K562 (cell line): ENCODE results near the gene EFNB3. TPM values are rescaled to one million over a fixed set of nuclear protein-coding genes. Genes with fewer than 3 reads are reported as not detected.

ENCODE experiments used
- BACH1 ChIP-seq: fragments of 200-800 bp; sonication (Bioruptor generic); IDR thresholded peaks from 2 replicates; pipeline ENCODE4 v1.6.1; 2016; ENCODE audit warnings: missing genetic modification characterization, missing compliant biosample characterization
- EP400 ChIP-seq: fragments of 450-650 bp; IDR thresholded peaks from 2 replicates; pipeline ENCODE4 v1.6.1; 2017; ENCODE audit warnings: antibody characterized with exemption, mild to moderate bottlenecking, moderate library complexity
- FOXO4 ChIP-seq: fragments of 450-650 bp; formaldehyde crosslinking; IDR thresholded peaks from 2 replicates; pipeline ENCODE4 v1.4.0; 2020; ENCODE audit warnings: mild to moderate bottlenecking, moderate library complexity
- IRF9 ChIP-seq: fragments of 450-650 bp; IDR thresholded peaks from 2 replicates; pipeline ENCODE4 v1.6.1; 2016; ENCODE audit warnings: missing biosample characterization, missing genetic modification characterization
- KLF13 ChIP-seq: fragments of 450-650 bp; IDR thresholded peaks from 2 replicates; pipeline ENCODE4 v1.6.1; 2016; ENCODE audit warnings: missing genetic modification characterization, low read depth, mild to moderate bottlenecking, missing compliant biosample characterization, moderate library complexity, borderline replicate concordance
- PHTF2 ChIP-seq: fragments of 250-450 bp; sonication (Bioruptor Pico); IDR thresholded peaks from 2 replicates; pipeline ENCODE4 v1.5.0; 2021; ENCODE audit warnings: mild to moderate bottlenecking
- ZBTB11 ChIP-seq, 3 experiments: fragments of 200-800 bp in 1 of 3; fragments of 250-450 bp in 1 of 3; fragments of 450-650 bp in 1 of 3; sonication (Bioruptor Pico) in 1 of 3; sonication (Bioruptor generic) in 1 of 3; formaldehyde crosslinking in 1 of 3; IDR thresholded peaks; 2 replicates each; pipeline versions ENCODE4 v1.6.1 to v1.8.0; 2016 to 2022; ENCODE audit warnings: mild to moderate bottlenecking in 2 of 3, missing genetic modification characterization in 2 of 3, missing compliant biosample characterization in 1 of 3, moderate library complexity in 1 of 3
- ZNF263 ChIP-seq: sonication (generic); formaldehyde crosslinking; IDR thresholded peaks from 2 replicates; pipeline ENCODE4 v1.8.0; 2022; ENCODE audit warnings: mild to moderate bottlenecking, missing genetic modification reagents, borderline replicate concordance
- ZNF318 ChIP-seq, 2 experiments: fragments of 450-650 bp; IDR thresholded peaks; 2 replicates each; pipeline ENCODE4 v1.6.1; 2016; ENCODE audit warnings: mild to moderate bottlenecking in 2 of 2, borderline replicate concordance in 1 of 2, low read depth in 1 of 2, moderate library complexity in 1 of 2
- ZNF511 ChIP-seq: sonication (generic); formaldehyde crosslinking; IDR thresholded peaks from 2 replicates; pipeline ENCODE4 v1.8.0; 2022; ENCODE audit warnings: mild to moderate bottlenecking, missing genetic modification reagents
- polyA plus RNA-seq, 8 experiments: library from polyadenylated mRNA; depleted of rRNA in 4 of 8; stranded (reverse) in 5 of 8; unstranded in 3 of 8; fragments of >200 nt; fragmentation: Nextera tagmentation in 2 of 8; fragmentation: Illumina TruSeq in 1 of 8; extraction: Ambion mirVana in 2 of 8; extraction: Trizol in 1 of 8; gene quantifications; 2 replicates each; pipeline versions ENCODE4 v1.2.1 to v1.2.3, GENCODE V29; 2011 to 2014; ENCODE audit warnings: inconsistent platforms in 1 of 8, missing spikeins in 1 of 8
- total RNA-seq, 7 experiments: library from RNA; depleted of rRNA in 6 of 7; stranded (reverse); fragments of >200 nt in 6 of 7; fragmentation: Illumina TruSeq in 2 of 7; extraction: Trizol in 2 of 7; gene quantifications; 2 replicates each; pipeline versions ENCODE4 v1.2.1 to v1.2.3, GENCODE V29; 2011 to 2021; ENCODE audit warnings: low replicate concordance in 1 of 7

Gene EFNB3
- total and polyA plus RNA-seq, 9 of the 15 experiments (the other 6 are each of a cell fraction or from before 2014, with no cell fraction given) = not detected

GRCh38 chr17:7716901-7717755 is 12.1 kb downstream of the EFNB3 start, which contains the start of gene DNAH2 (continued):
- no peak for TF ChIP-seq ZNF318 (IDR thresholded peaks at IDR 0.05; ENCODE audit: borderline replicate concordance in 1 of 2, low read depth in 1 of 2)
- TF ChIP-seq BACH1 (tag) = no peak
- no peak for TF ChIP-seq ZNF263
- no peak for TF ChIP-seq KLF13 (tag)
- TF ChIP-seq ZNF511 (CRISPR knock-in tag) = no peak
- TF ChIP-seq PHTF2 (CRISPR knock-in tag) = no peak
- TF ChIP-seq ZBTB11 (CRISPR knock-in tag; IDR thresholded peaks at IDR 0.05) = no peak
- TF ChIP-seq EP400 = peak; percentile 35; the same call in 1 of the 2 replicates
- TF ChIP-seq FOXO4 (CRISPR knock-in tag) = no peak
- no peak for TF ChIP-seq IRF9 (tag)
